ENCODE measurements around the gene LDAH.
"Not testable (repeated sequence)": the region's sequence is repeated elsewhere in the genome, so short reads cannot be mapped to it uniquely, and the experiment has no call there.

LDAH gene

GRCh38 chr2:20716164-20716563 is 106.7 kb downstream of the LDAH start:
- not testable (repeated sequence) for DNase-seq

GRCh38 chr2:20714412-20714811 is 108.5 kb downstream of the LDAH start:
- DNase-seq = not testable (repeated sequence)

- DNase-seq = not testable (repeated sequence)
Measured at GRCh38 chr2:20713585-20713984, 109.3 kb downstream of the LDAH start.

DNA sequence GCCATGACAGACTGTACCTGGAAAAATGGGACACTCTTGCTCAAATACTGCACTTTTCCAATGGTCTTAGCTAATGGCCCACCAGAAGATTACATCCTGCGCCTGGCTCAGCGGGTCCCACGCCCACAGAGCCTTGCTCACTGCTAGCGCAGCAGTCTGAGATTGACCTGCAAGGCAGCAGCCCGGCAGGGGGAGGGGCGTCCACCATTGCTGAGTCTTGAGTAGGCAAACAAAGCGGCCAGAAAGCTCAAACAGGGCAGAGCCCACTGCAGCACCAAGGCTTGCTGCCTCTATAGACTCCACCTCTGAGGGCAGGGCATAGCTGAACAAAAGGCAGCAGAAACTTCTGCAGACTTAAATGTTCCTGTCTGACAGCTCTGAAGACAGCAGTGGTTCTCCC is 111.3 kb downstream of the LDAH start:
- DNase-seq = not testable (repeated sequence)

GRCh38 chr2:20707601-20708000 is 115.3 kb downstream of the LDAH start:
- no peak for DNase-seq

GRCh38 chr2:20706786-20707185 is 116.1 kb downstream of the LDAH start:
- DNase-seq = no peak

- DNase-seq = no peak
Measured at GRCh38 chr2:20706217-20706616, 116.7 kb downstream of the LDAH start.

DNA sequence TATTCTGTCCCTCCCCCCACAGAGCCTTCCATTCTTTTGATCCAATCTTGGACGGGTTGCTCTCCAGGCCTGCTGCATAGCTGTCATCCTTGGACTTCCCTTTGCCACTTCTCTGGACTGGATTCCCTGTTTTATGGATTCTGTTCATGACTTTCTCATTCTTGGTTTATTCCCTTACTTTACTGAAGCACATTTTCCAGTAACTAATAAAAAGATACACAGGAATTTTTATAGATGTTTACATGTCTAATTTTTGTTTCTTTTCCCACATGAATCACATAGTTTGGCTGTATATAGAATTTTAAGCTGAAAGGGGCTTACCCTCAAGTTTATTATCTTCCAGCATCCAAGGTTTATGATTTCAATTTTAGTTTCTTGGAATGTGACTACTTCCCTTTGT is 118.0 kb downstream of the LDAH start:
- DNase-seq = no peak

DNA sequence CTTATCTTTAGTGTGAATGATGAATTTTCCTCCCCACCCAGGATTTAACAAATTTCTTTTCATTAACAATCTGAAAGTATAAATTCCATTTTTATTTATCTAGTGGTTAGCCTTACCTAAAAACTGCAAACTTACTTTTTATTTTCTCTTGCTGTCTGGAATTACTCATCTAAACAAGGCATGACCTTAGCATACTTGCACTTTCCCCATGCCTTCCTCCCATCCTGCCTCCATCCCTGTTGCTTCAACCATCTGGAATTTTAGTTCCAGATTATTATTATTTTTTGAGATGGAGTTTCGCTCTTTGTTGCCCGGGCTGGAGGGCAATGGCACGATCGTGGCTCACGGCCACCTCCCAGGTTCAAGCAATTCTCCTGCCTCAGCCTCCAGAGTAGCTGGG is 120.3 kb downstream of the LDAH start:
- DNase-seq = no peak

DNA sequence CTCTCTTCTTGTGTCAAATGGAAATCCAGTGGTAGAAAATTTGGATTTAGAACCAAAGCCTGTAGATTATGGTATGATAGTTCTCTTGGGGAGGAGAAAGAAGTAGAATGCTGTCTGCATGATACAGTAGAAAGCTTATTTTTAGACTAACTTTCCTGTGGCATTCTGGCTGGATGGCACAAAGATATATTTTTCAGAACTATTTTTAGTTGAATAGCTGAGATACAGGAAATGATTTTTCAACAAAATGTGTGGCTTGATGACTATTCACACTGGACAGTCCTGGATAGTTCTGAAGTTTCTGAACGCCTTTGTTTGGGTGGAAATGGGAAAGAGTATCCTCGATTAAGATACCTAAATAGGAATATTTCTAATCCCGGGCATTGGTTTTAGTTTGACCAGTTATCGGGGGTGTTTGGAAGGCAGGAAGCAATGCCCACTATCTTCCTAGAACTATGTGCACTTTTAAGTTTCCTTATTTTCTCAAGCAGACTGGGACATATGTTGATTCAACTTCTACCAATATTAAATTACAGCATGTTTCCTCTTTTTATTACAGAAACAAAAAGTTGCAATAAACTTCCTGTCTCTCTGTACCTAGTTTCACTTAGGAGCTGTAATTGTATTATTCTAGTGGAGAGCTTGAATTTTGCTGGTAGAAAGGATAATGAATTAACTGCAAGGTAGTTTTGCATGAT is 123.8 kb downstream of the LDAH start:
- no peak for DNase-seq

DNA sequence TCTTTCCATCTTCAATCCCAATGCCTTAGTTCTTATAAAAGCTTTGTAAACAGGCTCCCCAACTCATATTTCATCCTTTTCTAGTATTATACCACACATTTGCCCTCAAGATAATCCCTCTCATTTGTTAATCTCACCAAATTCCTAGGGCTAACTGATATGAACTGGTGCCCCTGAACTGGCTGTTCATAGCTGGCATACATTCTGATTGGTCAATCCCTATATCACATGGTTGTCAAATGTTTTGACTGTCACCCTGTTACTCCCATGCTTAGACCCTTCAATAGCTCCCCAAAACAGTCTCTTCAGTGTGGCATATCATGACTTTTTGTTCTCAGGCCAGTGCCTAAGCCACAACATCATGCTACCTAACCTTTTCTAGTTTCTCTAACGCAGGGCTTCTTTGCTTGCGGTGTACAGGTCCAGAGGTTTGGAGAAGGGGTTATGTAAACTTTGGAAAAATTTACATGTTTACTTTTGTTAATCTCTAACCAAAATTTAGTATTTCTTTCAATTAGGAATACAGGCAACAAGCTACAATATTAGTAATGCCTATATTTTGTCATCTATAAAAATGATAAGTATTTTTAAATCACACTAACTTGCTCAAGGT is 125.5 kb downstream of the LDAH start:
- DNase-seq = no peak

DNA sequence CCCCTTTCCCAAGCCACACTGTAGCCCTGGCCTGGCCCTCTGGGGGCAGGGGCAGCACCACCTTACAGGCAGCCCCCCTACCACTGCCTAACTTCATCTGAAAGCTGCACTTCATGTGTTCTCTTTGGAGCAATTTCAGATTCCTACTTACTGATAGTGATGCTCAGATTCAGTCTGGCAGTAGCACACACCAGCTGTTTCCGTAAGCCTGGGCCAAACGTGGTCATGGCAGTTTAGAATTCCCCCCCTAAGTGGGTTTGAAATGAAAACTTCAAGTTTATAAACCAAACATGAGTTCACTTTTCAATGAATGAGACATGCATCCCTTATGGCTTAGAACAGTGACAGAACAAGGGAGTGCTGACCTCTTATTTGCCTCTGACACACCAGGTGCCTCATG is 126.5 kb downstream of the LDAH start:
- DNase-seq = no peak

DNA sequence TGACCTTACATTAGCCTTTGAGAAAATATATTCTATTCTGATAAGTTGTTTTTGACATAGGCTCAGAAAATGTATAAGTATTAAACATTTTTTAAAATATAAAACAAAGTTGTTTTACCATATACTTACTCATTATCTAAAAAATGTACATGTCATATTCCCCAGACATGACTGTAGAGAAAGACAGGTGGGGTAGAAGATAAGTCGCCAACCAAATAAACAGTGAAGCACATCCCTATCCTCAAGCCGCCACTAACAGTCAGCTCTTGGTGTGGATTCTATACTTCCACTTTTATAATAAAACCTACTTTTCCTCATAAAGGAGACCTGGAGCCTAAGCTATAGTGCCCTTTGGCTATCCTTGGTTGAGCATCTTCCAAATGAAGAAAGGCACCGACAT is 129.6 kb downstream of the LDAH start:
- DNase-seq = no peak

- no peak for DNase-seq
Measured at GRCh38 chr2:20692081-20692480, 130.8 kb downstream of the LDAH start.

DNA sequence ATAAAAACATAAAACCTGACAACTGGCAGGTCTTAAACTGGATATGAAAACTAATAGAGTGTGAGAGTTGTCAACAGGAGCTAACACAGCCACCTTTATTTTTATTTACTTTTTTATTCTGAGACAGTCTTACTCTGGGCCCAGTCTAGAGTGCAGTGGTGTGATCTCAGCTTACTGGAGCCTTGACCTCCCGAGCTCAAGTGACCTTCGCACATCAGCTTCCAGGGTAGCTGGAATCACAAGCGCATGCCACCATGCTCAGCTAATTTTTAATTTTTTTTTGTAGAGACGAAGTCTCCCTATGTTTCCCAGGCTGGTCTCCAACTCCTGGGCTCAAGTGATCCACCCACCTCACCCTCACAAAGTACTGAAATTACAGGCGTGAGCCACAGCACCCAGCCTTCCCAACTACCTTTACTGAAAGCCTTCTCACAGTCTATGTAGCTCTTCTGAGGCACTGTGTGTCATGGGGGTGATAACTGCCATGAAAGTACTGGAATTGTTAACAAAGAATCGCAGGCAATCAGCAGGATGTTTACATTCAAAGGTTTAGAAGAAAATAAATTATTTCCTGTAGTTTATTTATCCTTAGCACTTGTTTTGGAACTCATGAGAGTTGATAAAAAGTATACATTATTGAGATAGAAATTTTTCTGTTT is 131.7 kb downstream of the LDAH start:
- DNase-seq = no peak

DNA sequence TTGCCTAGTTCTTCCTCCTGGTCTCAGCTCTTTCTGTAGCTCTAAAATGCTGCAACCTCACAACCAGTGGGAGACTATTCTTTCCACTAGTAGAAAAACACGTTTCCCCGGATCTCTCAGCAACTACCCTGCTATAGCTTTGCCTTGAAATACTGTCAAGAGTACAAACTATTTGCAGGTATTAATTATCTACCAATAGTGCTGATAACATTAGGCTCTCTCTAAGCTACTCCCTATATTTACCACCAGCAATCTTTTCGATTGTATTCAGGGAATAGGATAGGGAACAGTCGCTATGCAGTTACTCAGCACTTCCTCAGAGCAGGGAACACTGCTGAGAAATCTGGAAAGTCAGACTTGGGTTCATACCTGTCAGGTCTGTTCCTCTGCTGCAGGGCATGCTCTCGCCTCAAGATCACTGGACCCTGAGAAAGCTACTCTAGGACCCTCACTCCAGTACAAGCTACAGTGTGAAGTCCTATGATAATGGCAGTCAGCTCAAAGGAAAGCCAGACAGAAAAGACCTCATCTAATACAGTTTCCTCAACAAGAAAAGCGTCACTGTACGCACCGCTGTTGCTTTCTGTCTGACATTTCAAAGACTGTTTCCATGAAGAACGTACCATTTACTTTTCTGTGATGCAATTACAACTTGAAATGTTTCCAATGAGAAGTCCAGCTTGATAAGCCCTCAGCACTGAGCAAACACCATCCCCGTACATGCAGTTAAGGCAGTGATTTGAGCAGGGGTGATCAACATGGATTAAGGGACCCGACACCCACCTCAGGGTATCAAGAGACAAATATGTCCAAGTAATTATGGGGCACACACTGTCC is 133.3 kb downstream of the LDAH start:
- no peak for DNase-seq

GRCh38 chr2:20687260-20687832 is 135.6 kb downstream of the LDAH start:
- DNase-seq = no peak

DNA sequence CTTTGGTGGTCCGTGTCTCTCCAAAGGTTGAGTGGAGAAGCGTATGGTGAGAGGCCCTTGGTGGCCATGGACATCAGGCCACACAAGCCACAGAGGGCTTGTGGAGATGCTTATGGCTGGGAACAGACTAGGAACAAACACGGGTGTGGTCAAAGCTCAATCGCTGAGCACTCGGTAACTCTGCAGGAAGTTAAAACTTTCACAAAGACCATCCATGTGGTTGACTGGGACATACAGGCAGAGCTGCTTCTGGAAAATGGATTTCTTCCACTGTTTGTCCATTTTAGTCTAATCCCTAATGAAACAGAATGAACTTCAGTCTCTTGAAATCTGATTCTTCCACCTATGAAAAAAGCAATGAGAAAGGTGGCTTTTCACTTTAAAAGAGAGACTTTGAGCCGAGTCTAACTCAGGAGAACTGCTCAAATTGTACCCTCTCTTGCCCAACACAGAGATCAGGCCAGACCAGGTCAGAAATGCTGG is 138.3 kb downstream of the LDAH start:
- no peak for DNase-seq

DNA sequence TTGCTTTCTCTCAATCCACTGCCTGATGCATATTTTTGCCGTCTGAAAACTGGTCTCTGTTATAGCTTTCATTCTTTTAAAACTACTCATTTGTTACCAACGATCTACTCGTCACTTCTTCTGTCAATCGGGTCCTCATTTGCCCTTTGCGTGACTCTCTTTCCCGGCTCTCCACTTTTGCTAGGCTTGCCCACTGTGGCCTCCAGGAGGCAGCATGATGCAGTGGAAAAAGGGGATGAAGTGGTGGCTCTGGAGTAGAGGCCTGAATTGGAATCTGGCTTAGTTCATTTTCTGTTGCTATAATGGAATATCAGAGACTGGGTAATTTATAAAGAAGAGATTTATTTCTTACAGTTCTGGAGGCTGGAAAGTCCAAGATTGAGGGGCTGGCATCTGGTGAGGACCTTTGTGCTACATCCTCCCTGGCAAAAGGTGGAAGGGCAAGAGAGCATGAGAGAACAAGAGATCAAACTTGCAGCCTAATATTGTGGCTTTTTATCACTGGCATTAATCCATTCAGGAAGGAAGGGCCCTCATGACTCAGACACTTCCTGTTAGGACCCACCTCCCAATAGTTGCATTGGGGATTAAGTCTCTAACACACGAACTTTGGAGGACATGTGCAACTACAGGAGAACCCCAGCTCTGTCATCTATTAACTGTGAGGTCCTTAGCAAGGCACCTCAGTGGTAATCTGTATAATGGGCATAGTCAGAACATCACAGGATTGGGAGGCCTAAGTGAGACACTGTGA is 140.6 kb downstream of the LDAH start:
- DNase-seq = no peak

DNA sequence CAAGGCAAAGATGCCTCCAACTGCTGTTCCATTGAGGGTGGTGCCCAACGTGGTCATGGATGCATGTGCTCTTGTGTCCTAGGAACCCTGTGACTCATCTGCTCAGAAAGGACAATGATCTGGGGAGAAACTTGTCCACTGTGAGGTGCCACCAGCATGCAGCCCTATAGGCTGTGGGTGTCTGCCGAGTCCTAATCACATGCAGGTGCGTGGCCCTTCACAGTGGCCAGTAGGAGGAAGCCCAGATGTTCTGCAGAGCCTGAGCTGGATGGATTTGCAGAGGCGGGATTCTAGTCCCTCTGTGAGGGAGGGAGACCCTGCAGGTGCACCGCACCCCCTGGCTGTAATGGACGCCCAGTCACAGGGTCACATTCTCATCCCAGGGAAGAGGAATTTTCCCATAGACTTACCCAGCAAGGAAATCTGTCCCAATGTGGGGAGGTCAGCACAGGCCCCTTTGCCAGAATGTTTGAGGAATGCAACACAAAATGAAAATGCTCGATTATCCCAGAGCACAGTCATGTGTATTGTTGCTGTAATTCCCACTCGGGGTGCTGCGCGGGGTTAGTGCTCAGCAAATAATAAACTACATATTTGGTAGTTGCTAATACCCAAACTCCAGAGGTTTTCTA is 142.0 kb downstream of the LDAH start:
- no peak for DNase-seq

DNA sequence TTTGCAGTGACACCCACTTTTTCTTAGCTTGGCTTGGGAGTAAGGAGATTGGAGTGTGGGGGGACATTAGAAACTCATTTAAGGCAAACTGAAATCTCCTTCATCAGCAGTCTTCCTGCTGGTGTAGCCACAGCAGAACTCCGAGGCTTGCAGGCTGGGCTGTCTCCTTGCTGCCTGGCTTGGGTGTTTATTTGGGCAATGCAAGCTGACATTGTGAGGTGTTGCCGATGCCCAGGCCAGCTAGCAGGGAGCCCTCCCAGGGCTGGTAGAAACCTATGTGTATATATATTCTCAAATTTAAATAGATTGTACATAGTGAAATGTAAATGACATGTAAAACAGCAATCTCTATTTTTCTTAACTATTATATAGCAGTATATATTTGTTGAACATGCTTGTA is 144.1 kb downstream of the LDAH start:
- no peak for DNase-seq

- no peak for DNase-seq
Measured at GRCh38 chr2:20678086-20678395, 144.9 kb downstream of the LDAH start.

Measured in NCI-H1048 (cell line).